Cardiac fibroblast (primary cell): Measurements from ENCODE around the gene PRSS2.
"Not testable (repeated sequence)": the region's sequence is repeated elsewhere in the genome, so short reads cannot be mapped to it uniquely, and the experiment has no call there.

Experiments
- DNase-seq, 2 donors: peaks; one replicate each; pipeline versions ENCODE4 v3.0.0 to v3.0.0-alpha.2; 2010; ENCODE audit warnings: low read depth in 2 of 2
- H3K4me3 ChIP-seq, 2 donors: replicated peaks in 1 of 2; 1 replicate in 1 of 2; 2 replicates in 1 of 2; pipeline ENCODE4 v1.5.1; 2011; ENCODE audit warnings: low read depth in 2 of 2, low read length in 2 of 2, mild to moderate bottlenecking in 2 of 2, moderate library complexity in 1 of 2
- TF ChIP-seq, protein P1 (sequence below): IDR thresholded peaks from one replicate; pipeline ENCODE4 v1.5.1; 2011; ENCODE audit warnings: low read depth, mild to moderate bottlenecking, low read length, inconsistent platforms

The PRSS2 gene

DNA sequence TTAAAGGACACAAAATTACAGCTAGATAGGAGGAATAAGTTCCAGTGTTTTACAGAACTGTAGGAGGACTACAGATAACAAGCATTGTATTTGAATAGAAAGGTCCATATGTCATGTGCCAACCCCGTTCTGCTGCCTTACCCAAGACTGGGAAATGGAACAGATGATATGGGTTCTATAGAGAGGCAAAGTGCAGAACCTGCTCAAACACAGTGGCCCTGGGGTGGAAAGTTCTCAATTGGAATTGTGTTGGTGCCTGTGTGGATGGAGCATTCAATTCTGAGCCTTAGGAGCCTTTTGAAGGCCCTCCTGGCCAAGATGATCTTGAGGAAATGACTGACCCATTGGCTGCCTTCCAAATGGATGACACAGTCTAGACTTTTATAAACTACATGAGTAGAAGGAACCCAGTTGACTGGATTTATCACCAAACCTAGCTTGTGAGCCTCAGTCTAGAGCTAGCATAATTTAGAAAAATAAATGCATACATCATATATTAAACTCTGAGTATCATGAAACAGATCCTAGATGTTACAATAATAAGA is 25.6 kb upstream of the PRSS2 start:
- H3K4me3 ChIP-seq, result no peak overlapping the region
- DNase-seq, result peak in 1 of 2 donors; percentile 50
- TF ChIP-seq, protein P1, sequence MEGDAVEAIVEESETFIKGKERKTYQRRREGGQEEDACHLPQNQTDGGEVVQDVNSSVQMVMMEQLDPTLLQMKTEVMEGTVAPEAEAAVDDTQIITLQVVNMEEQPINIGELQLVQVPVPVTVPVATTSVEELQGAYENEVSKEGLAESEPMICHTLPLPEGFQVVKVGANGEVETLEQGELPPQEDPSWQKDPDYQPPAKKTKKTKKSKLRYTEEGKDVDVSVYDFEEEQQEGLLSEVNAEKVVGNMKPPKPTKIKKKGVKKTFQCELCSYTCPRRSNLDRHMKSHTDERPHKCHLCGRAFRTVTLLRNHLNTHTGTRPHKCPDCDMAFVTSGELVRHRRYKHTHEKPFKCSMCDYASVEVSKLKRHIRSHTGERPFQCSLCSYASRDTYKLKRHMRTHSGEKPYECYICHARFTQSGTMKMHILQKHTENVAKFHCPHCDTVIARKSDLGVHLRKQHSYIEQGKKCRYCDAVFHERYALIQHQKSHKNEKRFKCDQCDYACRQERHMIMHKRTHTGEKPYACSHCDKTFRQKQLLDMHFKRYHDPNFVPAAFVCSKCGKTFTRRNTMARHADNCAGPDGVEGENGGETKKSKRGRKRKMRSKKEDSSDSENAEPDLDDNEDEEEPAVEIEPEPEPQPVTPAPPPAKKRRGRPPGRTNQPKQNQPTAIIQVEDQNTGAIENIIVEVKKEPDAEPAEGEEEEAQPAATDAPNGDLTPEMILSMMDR, result no peak

GRCh38 chr7:142745745-142746144 is 25.0 kb upstream of the PRSS2 start:
- no peak for DNase-seq
- TF ChIP-seq, protein P1, result no peak

GRCh38 chr7:142746264-142746663 is 24.5 kb upstream of the PRSS2 start:
- H3K4me3 ChIP-seq, result no peak overlapping the region
- TF ChIP-seq, protein P1, result no peak
- DNase-seq, result no peak

More at GRCh38 chr7:142745745-142746144, 25.0 kb upstream of the PRSS2 start:
- H3K4me3 ChIP-seq, result no peak overlapping the region

DNA sequence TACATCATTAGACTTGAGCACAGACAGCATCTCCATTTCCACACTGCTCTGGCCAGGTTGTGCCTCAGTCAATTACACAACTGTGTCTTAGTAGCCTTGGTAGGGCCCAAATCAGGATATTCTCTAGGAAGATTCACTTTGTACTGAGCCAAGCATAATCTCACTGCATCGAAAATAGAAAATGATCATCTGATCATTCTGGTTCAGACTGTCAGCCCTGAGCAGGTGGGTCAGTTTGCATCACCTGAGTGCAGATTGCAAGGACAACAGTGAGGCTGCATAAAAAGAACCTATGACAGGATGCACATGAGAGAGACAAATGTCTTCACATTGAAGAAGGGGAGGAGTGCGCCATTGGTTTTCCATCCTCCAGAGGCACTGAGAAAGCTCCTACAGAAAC is 22.4 kb upstream of the PRSS2 start:
- not testable (repeated sequence) for DNase-seq, H3K4me3 ChIP-seq

DNA sequence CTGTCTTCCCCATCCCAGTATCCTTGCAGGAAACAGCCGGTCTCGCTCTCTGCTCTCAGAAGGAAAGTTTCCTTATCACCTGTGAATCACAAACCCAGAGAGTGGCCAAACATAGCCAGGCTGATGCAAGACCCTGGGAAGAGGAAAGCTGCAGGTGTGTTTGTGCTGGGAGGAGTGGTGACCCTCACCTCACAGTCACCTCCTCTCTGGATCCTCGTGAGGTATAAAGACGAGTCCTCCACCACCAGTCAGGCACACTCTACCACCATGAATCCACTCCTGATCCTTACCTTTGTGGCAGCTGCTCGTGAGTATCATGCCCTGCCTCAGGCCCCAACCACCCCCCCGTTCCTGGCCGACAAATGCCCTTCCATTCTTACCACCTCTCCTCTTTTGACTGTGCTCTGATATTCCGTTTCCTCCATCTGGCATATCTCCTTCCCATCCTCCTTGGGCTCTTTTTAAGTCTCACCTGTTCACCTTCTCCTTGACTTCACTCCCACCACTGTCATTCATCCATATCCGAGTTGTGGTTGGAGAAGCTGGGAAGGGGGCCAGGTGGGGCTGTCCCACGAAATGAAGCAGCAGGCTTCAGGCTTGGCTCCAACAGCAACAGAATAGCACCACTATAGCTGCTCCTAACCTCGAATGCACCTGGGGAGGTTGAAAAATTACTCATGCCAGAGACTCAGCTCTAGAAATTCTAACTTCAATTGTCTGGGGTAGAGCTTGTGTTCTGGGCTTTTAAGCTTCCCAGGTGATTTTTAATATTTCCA is 21.4 kb upstream of the PRSS2 start, which contains the start of gene PRSS1:
Gene PRSS1, plus strand, starts transcription at position 255 of the 776 bp plus-strand sequence. Its CDS starts 13 bp downstream, at position 268.
- TF ChIP-seq, protein P1, result no peak
- DNase-seq, result no peak
- no peak within 1 kb of the TSS for H3K4me3 ChIP-seq

DNA sequence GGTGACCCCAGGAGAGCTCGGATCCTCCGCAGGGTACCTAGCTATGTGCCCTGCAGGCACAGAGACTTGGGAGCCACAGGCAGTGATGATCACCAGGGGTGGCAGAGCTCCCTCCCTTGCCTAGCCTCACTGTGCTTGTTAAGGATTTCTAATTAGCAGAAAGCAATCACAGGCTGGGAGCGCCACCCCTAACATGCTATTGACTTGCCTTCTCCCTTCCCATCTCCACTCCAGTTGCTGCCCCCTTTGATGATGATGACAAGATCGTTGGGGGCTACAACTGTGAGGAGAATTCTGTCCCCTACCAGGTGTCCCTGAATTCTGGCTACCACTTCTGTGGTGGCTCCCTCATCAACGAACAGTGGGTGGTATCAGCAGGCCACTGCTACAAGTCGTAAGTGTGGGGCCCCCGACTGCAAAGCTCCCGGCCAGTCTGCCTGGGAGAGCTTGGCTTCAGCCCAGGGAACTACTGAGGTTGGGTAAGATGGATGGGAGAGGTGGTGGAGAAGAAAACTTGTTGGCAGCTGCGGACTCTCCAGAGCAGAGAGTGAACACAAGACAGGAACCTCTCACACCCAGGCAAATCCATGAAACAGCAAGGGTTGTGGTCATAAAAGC is 20.3 kb upstream of the PRSS2 start:
- no peak overlapping the region for H3K4me3 ChIP-seq
- no peak for DNase-seq
- TF ChIP-seq, protein P1, result no peak

GRCh38 chr7:142751526-142752175 is 19.1 kb upstream of the PRSS2 start:
- not testable (repeated sequence) for H3K4me3 ChIP-seq, DNase-seq
